ENCODE measurements around the gene PRX. TPM values are rescaled to one million over a fixed set of nuclear protein-coding genes. Genes with fewer than 3 reads are reported as not detected.
A peak's percentile ranks its signal among the peaks of the same experiment; 100 is the strongest.

Gene PRX
- total and polyA plus RNA-seq, 2 of the 4 experiments (the other 2 are of a cell fraction), result 0.90 to 1.7 TPM

GRCh38 chr19:40393894-40394815 is 19.0 kb downstream of the PRX start:
- Histone ChIP-seq H4K8ac (ENCODE audit: low read depth in 2 of 2, low read length in 2 of 2) (no peak overlapping the region), H3K4me3 (ENCODE audit: insufficient read depth, low read depth, low read length) (no peak overlapping the region), H2AFZ (replicated peaks; ENCODE audit: low read length, poor library complexity) (no peak overlapping the region), H3K9me3 (ENCODE audit: control insufficient read depth, insufficient read depth, low read length) (no peaks in the 10 kb centered on the region), H3K36me3 (ENCODE audit: control insufficient read depth, insufficient read depth, low read length) (no peaks in the 10 kb centered on the region), H2BK20ac (ENCODE audit: low read depth, low read length) (no peak overlapping the region), H3K27ac (ENCODE audit: insufficient read depth, low read length) (no peak overlapping the region), H4K91ac (ENCODE audit: insufficient read depth, low read depth, low read length) (no peak overlapping the region), H3K56ac (ENCODE audit: extremely low read depth, insufficient read depth, low read length) (no peak overlapping the region), H3K79me1 (ENCODE audit: low read depth in 1 of 2, low read length in 2 of 2) (0 out of 4 replicates have a peak, but pooled peaks cover 0 to 2% of the 10 kb centered on the region in 2 experiments), H4K20me1 (ENCODE audit: insufficient read depth, low read length) (no peaks in the 10 kb centered on the region), H2BK120ac (ENCODE audit: low read depth, low read length) (no peak overlapping the region), H2BK5ac (ENCODE audit: low read depth, low read length, poor library complexity, severe bottlenecking) (no peak overlapping the region), H2BK15ac (ENCODE audit: low read depth, low read length) (no peak overlapping the region), H3K4ac (ENCODE audit: low read depth, low read length) (no peak overlapping the region), H2AK9ac (replicated peaks; ENCODE audit: low read depth, low read length, poor library complexity) (peak overlapping the region; percentile 55), H3K27me3 (ENCODE audit: control insufficient read depth, insufficient read depth, low read length) (no peaks in the 10 kb centered on the region), H3K4me1 (ENCODE audit: control insufficient read depth, insufficient read depth, low read length) (no peaks in the 10 kb centered on the region), H4K5ac (ENCODE audit: low read depth, low read length) (no peak overlapping the region), H3K23ac (ENCODE audit: low read depth, low read length) (no peak overlapping the region), H3K18ac (ENCODE audit: low read depth, low read length) (no peak overlapping the region), H3K9me1 (ENCODE audit: insufficient read depth, low read length) (no peaks in the 10 kb centered on the region), H2AK5ac (ENCODE audit: low read depth, low read length) (no peak overlapping the region), H3K9ac (ENCODE audit: low read depth, low read length) (no peak overlapping the region), H3K4me2 (ENCODE audit: low read depth, low read length) (no peak overlapping the region), H3K14ac (replicated peaks; ENCODE audit: low read depth, low read length) (no peak overlapping the region)
- ChIA-PET CTCF (no interaction called here), POLR2A (ENCODE audit: unreplicated experiment) (no interaction called here)
- DNase-seq, result no peak
- in situ Hi-C loops (cut with MboI; ENCODE audit: low sequenced_read_pairs) (no loop called here), dilution Hi-C loops (cut with HindIII; ENCODE audit: low sequenced_read_pairs, unreplicated experiment) (no loop called here), intact Hi-C loops (cut with micrococcal nuclease) (no loop called here)
- no peak for ATAC-seq (ENCODE audit: low read depth)
- 78% methylated on average over 13 of the region's 41 CpGs; no CpG with 5 or more reads in 1 of the 2 experiments for WGBS, 2 experiments (ENCODE audit: extremely low coverage in 2 of 2, insufficient read length in 1 of 2)
- BruUV-seq (replicated peaks), result no TSS peak
- TF ChIP-seq, protein P1, sequence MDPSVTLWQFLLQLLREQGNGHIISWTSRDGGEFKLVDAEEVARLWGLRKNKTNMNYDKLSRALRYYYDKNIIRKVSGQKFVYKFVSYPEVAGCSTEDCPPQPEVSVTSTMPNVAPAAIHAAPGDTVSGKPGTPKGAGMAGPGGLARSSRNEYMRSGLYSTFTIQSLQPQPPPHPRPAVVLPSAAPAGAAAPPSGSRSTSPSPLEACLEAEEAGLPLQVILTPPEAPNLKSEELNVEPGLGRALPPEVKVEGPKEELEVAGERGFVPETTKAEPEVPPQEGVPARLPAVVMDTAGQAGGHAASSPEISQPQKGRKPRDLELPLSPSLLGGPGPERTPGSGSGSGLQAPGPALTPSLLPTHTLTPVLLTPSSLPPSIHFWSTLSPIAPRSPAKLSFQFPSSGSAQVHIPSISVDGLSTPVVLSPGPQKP (IDR thresholded peaks at IDR 0.05; ENCODE audit: borderline replicate concordance, low read depth, low read length), result no peak
